Measurements from ENCODE around the gene NECAB3. TPM values are rescaled to one million over a fixed set of nuclear protein-coding genes. Genes with fewer than 3 reads are reported as not detected.
A peak's percentile ranks its signal among the peaks of the same experiment; 100 is the strongest.

The NECAB3 gene
- total and polyA plus RNA-seq, 11 donors = 37.6 to 111 (median 71.8) TPM

DNA sequence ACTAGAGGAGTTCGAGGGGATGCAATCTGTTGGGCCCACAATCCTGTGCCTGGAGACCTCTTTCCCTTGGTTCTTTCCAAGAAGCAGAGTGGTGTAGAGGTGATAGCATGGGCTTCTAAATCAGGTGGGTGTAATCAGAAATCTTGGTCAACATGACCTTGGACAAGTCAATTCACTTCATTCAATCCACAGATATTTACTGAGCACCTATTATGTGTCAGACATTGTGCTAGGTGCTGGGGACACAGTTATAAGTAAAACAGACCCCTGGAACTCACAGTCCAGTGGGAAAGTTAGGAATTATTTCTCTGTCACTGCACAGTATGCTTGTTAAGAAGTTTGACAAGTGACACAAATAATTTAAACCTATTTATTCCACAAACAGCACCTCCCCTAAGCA is 15.3 kb upstream of the NECAB3 start:
- Histone ChIP-seq H3K36me3 (no peaks in the 10 kb centered on the region), H3K27me3 (no peaks in the 10 kb centered on the region), H3K27ac (peak overlapping the region in 2 of 12 donors; percentile 6 to 19), H3K9me3 (no peaks in the 10 kb centered on the region), H3K4me1 (peaks cover 0 to 36% (median 15%) of the 10 kb centered on the region in 12 donors), H3K4me3 (no peak overlapping the region)
- DNase-seq (no peak), ATAC-seq (no peak)
- TF ChIP-seq, protein P1, sequence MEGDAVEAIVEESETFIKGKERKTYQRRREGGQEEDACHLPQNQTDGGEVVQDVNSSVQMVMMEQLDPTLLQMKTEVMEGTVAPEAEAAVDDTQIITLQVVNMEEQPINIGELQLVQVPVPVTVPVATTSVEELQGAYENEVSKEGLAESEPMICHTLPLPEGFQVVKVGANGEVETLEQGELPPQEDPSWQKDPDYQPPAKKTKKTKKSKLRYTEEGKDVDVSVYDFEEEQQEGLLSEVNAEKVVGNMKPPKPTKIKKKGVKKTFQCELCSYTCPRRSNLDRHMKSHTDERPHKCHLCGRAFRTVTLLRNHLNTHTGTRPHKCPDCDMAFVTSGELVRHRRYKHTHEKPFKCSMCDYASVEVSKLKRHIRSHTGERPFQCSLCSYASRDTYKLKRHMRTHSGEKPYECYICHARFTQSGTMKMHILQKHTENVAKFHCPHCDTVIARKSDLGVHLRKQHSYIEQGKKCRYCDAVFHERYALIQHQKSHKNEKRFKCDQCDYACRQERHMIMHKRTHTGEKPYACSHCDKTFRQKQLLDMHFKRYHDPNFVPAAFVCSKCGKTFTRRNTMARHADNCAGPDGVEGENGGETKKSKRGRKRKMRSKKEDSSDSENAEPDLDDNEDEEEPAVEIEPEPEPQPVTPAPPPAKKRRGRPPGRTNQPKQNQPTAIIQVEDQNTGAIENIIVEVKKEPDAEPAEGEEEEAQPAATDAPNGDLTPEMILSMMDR (IDR thresholded peaks at IDR 0.05) = no peak
- no peak for TF ChIP-seq POLR2A (IDR thresholded peaks at IDR 0.05)
- intact Hi-C loops (cut with DNase I) = loop anchor here in 3 of 10 donors (5.0 to 10.0 kb wide), 2 partner anchors 33 to 305 kb away; partner anchors contain the start of genes PXMP4 (in 3 of the 3) and RALY (in 1 of the 3)
- WGBS, 4 donors = 78 to 100% (median 91%) methylated on average over 1 of the region's 1 CpG

DNA sequence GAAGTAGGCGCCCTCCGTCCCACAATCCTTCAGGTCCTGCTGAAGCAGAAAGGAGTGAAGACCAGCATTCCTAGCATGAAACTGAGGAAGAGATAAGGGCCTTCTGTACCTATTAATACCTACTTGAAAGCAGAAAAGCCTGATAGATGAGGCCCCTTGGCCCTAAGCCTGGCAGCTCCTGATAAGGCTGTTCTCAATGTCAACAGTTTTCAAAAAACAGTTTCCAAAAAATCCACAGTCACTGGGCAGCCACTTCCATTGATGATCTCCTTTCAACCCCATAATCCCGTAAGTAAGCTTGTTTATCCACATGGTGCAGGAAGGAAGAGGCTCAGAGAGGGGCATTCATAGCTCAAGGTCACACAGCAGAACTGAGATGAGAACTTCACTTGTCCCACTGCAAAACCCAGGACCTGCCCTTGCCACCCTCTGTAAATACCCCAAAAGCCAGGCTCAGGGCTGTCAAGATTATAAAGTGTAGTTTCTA is 14.8 kb upstream of the NECAB3 start:
- Histone ChIP-seq H3K36me3 (no peaks in the 10 kb centered on the region), H3K27ac (peak overlapping the region in 2 of 12 donors; percentile 19 to 30), H3K4me1 (peaks cover 0 to 37% (median 15%) of the 10 kb centered on the region in 12 donors), H3K27me3 (no peaks in the 10 kb centered on the region), H3K4me3 (no peak overlapping the region), H3K9me3 (no peaks in the 10 kb centered on the region)
- DNase-seq = no peak
- no peak for ATAC-seq
- 48 to 65% (median 60%) methylated on average over 3 of the region's 3 CpGs for WGBS, 4 donors
- intact Hi-C loops (cut with DNase I) = loop anchor here in 3 of 10 donors (5.0 to 10.0 kb wide), 2 partner anchors 33 to 306 kb away; partner anchors contain the start of genes PXMP4 (in 3 of the 3) and RALY (in 1 of the 3)
- TF ChIP-seq POLR2A (IDR thresholded peaks at IDR 0.05) = no peak
- TF ChIP-seq, protein P1 (IDR thresholded peaks at IDR 0.05) = no peak

DNA sequence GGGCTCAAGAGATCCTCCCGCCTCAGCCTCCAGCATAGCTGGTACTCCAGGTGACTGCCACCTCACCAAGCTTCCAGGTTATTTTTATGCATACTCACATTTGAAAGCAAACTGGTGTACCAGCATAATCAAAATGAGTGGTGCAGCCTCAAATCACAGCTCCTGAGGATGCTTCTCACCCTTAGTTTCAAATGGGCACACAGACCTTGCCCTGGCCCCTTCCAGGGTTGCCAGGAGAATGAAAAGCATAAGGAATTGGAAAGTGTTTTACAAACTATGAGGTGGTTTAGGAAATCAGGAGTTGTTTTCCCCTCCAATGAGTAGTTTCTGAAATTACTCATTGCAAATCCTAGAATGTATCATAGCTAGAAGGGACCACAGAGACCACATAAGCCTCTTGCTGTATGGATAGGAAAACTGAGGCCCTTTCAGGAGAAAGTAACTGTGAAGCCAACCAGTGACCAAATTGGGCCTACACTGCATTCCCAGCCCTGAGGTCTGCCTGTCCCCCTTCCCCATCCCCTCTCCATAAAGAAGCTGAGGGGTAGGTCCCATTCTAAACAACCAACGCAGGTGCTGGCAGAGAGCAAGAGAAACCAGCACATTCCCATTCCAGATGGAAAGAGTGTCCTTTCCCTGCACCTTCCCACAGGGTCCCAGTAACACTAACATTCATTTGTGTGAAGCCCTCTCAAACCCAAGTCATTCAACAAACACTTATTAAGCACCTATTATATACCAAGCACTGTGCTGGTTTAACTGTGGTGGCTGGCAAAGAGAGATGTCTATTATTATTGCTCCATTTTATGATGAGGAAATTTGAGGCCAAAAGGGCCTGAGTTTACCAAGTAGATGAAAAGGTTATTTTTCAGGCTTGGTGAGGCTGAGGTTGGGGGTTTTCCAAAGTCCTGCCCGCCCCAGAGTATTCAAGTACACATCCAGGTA is 14.0 kb upstream of the NECAB3 start:
- H3K27ac ChIP-seq = peak overlapping the region in 3 of 12 donors; percentile 15 to 30 (median 19)
- 75 to 87% (median 80%) methylated on average over 3 of the region's 3 CpGs for WGBS, 4 donors
- intact Hi-C loops (cut with DNase I) = loop anchor here in 3 of 10 donors (5.0 to 10.0 kb wide), 2 partner anchors 34 to 307 kb away; partner anchors contain the start of genes PXMP4 (in 3 of the 3) and RALY (in 1 of the 3)

More for the DNA sequence above, 14.0 kb upstream of the NECAB3 start:
- Histone ChIP-seq H3K4me3 (no peak overlapping the region), H3K36me3 (no peaks in the 10 kb centered on the region), H3K27me3 (no peaks in the 10 kb centered on the region), H3K9me3 (no peaks in the 10 kb centered on the region), H3K4me1 (peaks cover 0 to 35% (median 14%) of the 10 kb centered on the region in 12 donors)
- DNase-seq (no peak), ATAC-seq (no peak)
- TF ChIP-seq, protein P1 (IDR thresholded peaks at IDR 0.05) = no peak
- no peak for TF ChIP-seq POLR2A (IDR thresholded peaks at IDR 0.05)

Measured in heart left ventricle (tissue), 16 donors.